Common myeloid progenitor, CD34-positive (primary cell): ENCODE measurements around the gene WFDC1.
"Not testable (repeated sequence)": the region's sequence is repeated elsewhere in the genome, so short reads cannot be mapped to it uniquely, and the experiment has no call there.

Experiments
- CTCF ChIA-PET: fragments of 350-600 bp; sonication (Branson Sonifier 250); formaldehyde crosslinking; loops from one replicate; lab custom pipeline; 2021; ENCODE audit warnings: antibody characterized with exemption; lab: Charles Lee
- POLR2A ChIA-PET: fragments of 350-600 bp; sonication (Branson Sonifier 250); formaldehyde crosslinking; loops from one replicate; lab custom pipeline; 2021; ENCODE audit warnings: antibody characterized with exemption; lab: Charles Lee
- DNase-seq, 3 donors: peaks; one replicate each; pipeline versions ENCODE4 v3.0.0 to v3.0.0-alpha.2; 2013
- H3K27ac ChIP-seq, 2 experiments: 1 replicate in 1 of 2; 2 replicates in 1 of 2; pipeline ENCODE4 v1.7.0; 2013; ENCODE audit warnings: inconsistent platforms in 2 of 2, low read length in 2 of 2, mild to moderate bottlenecking in 2 of 2, low read depth in 1 of 2, moderate library complexity in 1 of 2; ENCODE audit not compliant: severe bottlenecking in 2 of 2, insufficient read depth in 1 of 2, poor library complexity in 1 of 2
- H3K27me3 ChIP-seq, 5 experiments: replicated peaks in 2 of 5; 1 replicate in 3 of 5; 2 replicates in 2 of 5; pipeline versions ENCODE4 v1.6.1 to v1.7.0; 2013; ENCODE audit warnings: low read length in 4 of 5, mild to moderate bottlenecking in 2 of 5, moderate library complexity in 2 of 5, inconsistent platforms in 1 of 5; ENCODE audit not compliant: insufficient read depth in 5 of 5, control insufficient read depth in 4 of 5
- H3K36me3 ChIP-seq, 4 experiments: 1 replicate in 2 of 4; 2 replicates in 2 of 4; pipeline versions ENCODE4 v1.6.1 to v1.7.0; 2013; ENCODE audit warnings: low read length in 3 of 4, control low read depth in 1 of 4, mild to moderate bottlenecking in 1 of 4; ENCODE audit not compliant: control insufficient read depth in 4 of 4, insufficient read depth in 4 of 4
- H3K4me1 ChIP-seq, 4 experiments: 1 replicate in 3 of 4; 2 replicates in 1 of 4; pipeline versions ENCODE4 v1.6.1 to v1.7.1; 2013; ENCODE audit warnings: low read length in 3 of 4, mild to moderate bottlenecking in 3 of 4, control low read depth in 1 of 4, inconsistent platforms in 1 of 4, moderate library complexity in 1 of 4; ENCODE audit not compliant: control insufficient read depth in 4 of 4, insufficient read depth in 4 of 4; ENCODE audit errors: control extremely low read depth in 1 of 4
- H3K4me3 ChIP-seq, 7 experiments: 1 replicate in 4 of 7; 2 replicates in 3 of 7; pipeline versions ENCODE4 v1.5.1 to v1.7.0; 2013; ENCODE audit warnings: mild to moderate bottlenecking in 7 of 7, low read length in 6 of 7, moderate library complexity in 6 of 7, inconsistent platforms in 2 of 7, low read depth in 2 of 7, control low read depth in 1 of 7; ENCODE audit not compliant: insufficient read depth in 4 of 7, control insufficient read depth in 1 of 7; ENCODE audit errors: extremely low read depth in 1 of 7
- H3K9me3 ChIP-seq, 5 experiments: 1 replicate in 4 of 5; 2 replicates in 1 of 5; pipeline versions ENCODE4 v1.6.1 to v1.7.1; 2013; ENCODE audit warnings: low read length in 4 of 5, mild to moderate bottlenecking in 2 of 5, inconsistent platforms in 1 of 5, low read depth in 1 of 5, moderate library complexity in 1 of 5; ENCODE audit not compliant: control insufficient read depth in 4 of 5, insufficient read depth in 2 of 5; ENCODE audit errors: control extremely low read depth in 1 of 5
- WGBS: methylation state at CpG from one replicate; pipeline ENCODE4 v1.1.5; 2013; ENCODE audit not compliant: insufficient coverage; 5-methylcytosine and 5-hydroxymethylcytosine counted together

The WFDC1 gene

GRCh38 chr16:84337236-84337635 lies 42.6 kb downstream of the WFDC1 start:
- H3K27me3 ChIP-seq, H3K4me1 ChIP-seq, POLR2A ChIA-PET, DNase-seq, H3K27ac ChIP-seq, H3K4me3 ChIP-seq, CTCF ChIA-PET, H3K36me3 ChIP-seq: not testable (repeated sequence)
- peaks cover 0 to 18% (median 3%) of the 10 kb centered on the region in 5 experiments for H3K9me3 ChIP-seq

GRCh38 chr16:84339311-84339710 lies 44.6 kb downstream of the WFDC1 start:
- no peaks in the 10 kb centered on the region for H3K4me1 ChIP-seq
- no peaks in the 10 kb centered on the region for H3K36me3 ChIP-seq
- H3K27me3 ChIP-seq, result peaks cover 0 to 4% (median 0%) of the 10 kb centered on the region in 5 experiments
- DNase-seq, result no peak
- H3K9me3 ChIP-seq, result peaks cover 0 to 18% (median 3%) of the 10 kb centered on the region in 5 experiments
- CTCF ChIA-PET, result no interaction called here
- H3K4me3 ChIP-seq, result no peak overlapping the region
- 87% methylated on average over 3 of the region's 5 CpGs for WGBS
- POLR2A ChIA-PET, result no interaction called here
- no peak overlapping the region for H3K27ac ChIP-seq

GRCh38 chr16:84339766-84340165 lies 45.1 kb downstream of the WFDC1 start:
- ChIA-PET CTCF (no interaction called here), POLR2A (no interaction called here)
- DNase-seq, result no peak
- no peak overlapping the region for H3K27ac ChIP-seq
- peaks cover 0 to 4% (median 0%) of the 10 kb centered on the region in 5 experiments for H3K27me3 ChIP-seq
- peaks cover 0 to 18% (median 3%) of the 10 kb centered on the region in 5 experiments for H3K9me3 ChIP-seq
- H3K4me1 ChIP-seq, result no peaks in the 10 kb centered on the region
- no peak overlapping the region for H3K4me3 ChIP-seq
- H3K36me3 ChIP-seq, result no peaks in the 10 kb centered on the region
- WGBS, result 90% methylated on average over 9 of the region's 9 CpGs

- ChIA-PET CTCF (no interaction called here), POLR2A (no interaction called here)
- no peaks in the 10 kb centered on the region for H3K36me3 ChIP-seq
- H3K27me3 ChIP-seq, result peaks cover 0 to 4% (median 0%) of the 10 kb centered on the region in 5 experiments
- H3K4me1 ChIP-seq, result no peaks in the 10 kb centered on the region
- no peak for DNase-seq
- H3K27ac ChIP-seq, result no peak overlapping the region
- no peak overlapping the region for H3K4me3 ChIP-seq
- 89% methylated on average over 8 of the region's 18 CpGs for WGBS
- H3K9me3 ChIP-seq, result peaks cover 0 to 16% (median 2%) of the 10 kb centered on the region in 5 experiments
These were observed 45.8 kb downstream of the WFDC1 start for GRCh38 chr16:84340325-84341040.

- Histone ChIP-seq H3K4me1 (no peaks in the 10 kb centered on the region), H3K9me3 (peaks cover 0 to 9% (median 2%) of the 10 kb centered on the region in 5 experiments), H3K27me3 (peaks cover 0 to 4% (median 0%) of the 10 kb centered on the region in 5 experiments), H3K36me3 (no peaks in the 10 kb centered on the region), H3K27ac (no peak overlapping the region), H3K4me3 (no peak overlapping the region)
- ChIA-PET CTCF (no interaction called here), POLR2A (no interaction called here)
- DNase-seq, result no peak
- 98% methylated on average over 23 of the region's 24 CpGs for WGBS
These were observed 47.0 kb downstream of the WFDC1 start for GRCh38 chr16:84341528-84342295.

GRCh38 chr16:84343800-84344199 lies 49.1 kb downstream of the WFDC1 start:
- H3K27ac ChIP-seq, H3K4me1 ChIP-seq, H3K27me3 ChIP-seq, H3K9me3 ChIP-seq, H3K4me3 ChIP-seq, POLR2A ChIA-PET, H3K36me3 ChIP-seq, DNase-seq: not testable (repeated sequence)
- CTCF ChIA-PET, result interaction anchor here (0.6 kb wide), 1 partner anchor 16 kb away, joined by 3 read pairs; no protein-coding TSS in a partner anchor
- 95% methylated on average over 10 of the region's 10 CpGs for WGBS

- H3K4me3 ChIP-seq, result no peak overlapping the region
- CTCF ChIA-PET, result interaction anchor here (1.2 kb wide), 1 partner anchor 10 kb away, joined by 4 read pairs; no protein-coding TSS in a partner anchor
- H3K9me3 ChIP-seq, result no peaks in the 10 kb centered on the region
- no peaks in the 10 kb centered on the region for H3K4me1 ChIP-seq
- H3K36me3 ChIP-seq, result no peaks in the 10 kb centered on the region
- H3K27me3 ChIP-seq, result peaks cover 0 to 8% (median 0%) of the 10 kb centered on the region in 5 experiments
- no peak overlapping the region for H3K27ac ChIP-seq
- DNase-seq, result no peak
- WGBS, result 94% methylated on average over 8 of the region's 8 CpGs
- POLR2A ChIA-PET, result no interaction called here
These were observed 50.1 kb downstream of the WFDC1 start for GRCh38 chr16:84344781-84345180.
